MM.1S (cell line): ENCODE results near the gene MAP3K8.

Experiments
- DNase-seq: peaks from one replicate; pipeline ENCODE4 v3.0.0-alpha.2; 2015
- H2AFZ ChIP-seq: fragments of 300-600 bp; sonication (generic); 2 replicates; pipeline ENCODE4 v1.6.0; 2016; ENCODE audit warnings: antibody characterized with exemption, low read length
- H3F3A ChIP-seq: fragments of 300-600 bp; sonication (generic); 2 replicates; pipeline ENCODE4 v1.6.1; 2016; ENCODE audit warnings: mild to moderate bottlenecking, antibody characterized with exemption, low read length, moderate library complexity, mixed read lengths; ENCODE audit not compliant: insufficient read depth
- H3K27ac ChIP-seq: fragments of 300-600 bp; sonication (generic); 2 replicates; pipeline ENCODE4 v1.5.1; 2016; ENCODE audit warnings: mild to moderate bottlenecking, low read length
- H3K27me3 ChIP-seq: fragments of 300-600 bp; sonication (generic); replicated peaks from 2 replicates; pipeline ENCODE4 v1.6.0; 2016; ENCODE audit warnings: low read length; ENCODE audit not compliant: insufficient read depth
- H3K36me3 ChIP-seq: fragments of 300-600 bp; sonication (generic); replicated peaks from 2 replicates; pipeline ENCODE4 v1.6.1; 2016; ENCODE audit warnings: mild to moderate bottlenecking, low read length, mixed read lengths; ENCODE audit not compliant: insufficient read depth
- H3K4me1 ChIP-seq: fragments of 300-600 bp; sonication (generic); 2 replicates; pipeline ENCODE4 v1.6.1; 2016; ENCODE audit warnings: low read length, mixed read lengths
- H3K4me2 ChIP-seq: fragments of 300-600 bp; sonication (generic); 2 replicates; pipeline ENCODE4 v1.6.0; 2016; ENCODE audit warnings: low read depth, low read length
- H3K4me3 ChIP-seq: fragments of 300-600 bp; sonication (generic); 2 replicates; pipeline ENCODE4 v1.5.1; 2016; ENCODE audit warnings: low read length, mixed read lengths
- H3K79me2 ChIP-seq: fragments of 300-600 bp; sonication (generic); 2 replicates; pipeline ENCODE4 v1.6.1; 2016; ENCODE audit warnings: mixed run types, low read length, mixed read lengths
- H3K9ac ChIP-seq: fragments of 300-600 bp; sonication (generic); 2 replicates; pipeline ENCODE4 v1.6.1; 2016; ENCODE audit warnings: low read length, mixed read lengths
- H3K9me2 ChIP-seq: fragments of 300-600 bp; sonication (generic); replicated peaks from 2 replicates; pipeline ENCODE4 v1.6.1; 2016; ENCODE audit warnings: mild to moderate bottlenecking, low read length, mixed read lengths; ENCODE audit not compliant: insufficient read depth
- H3K9me3 ChIP-seq: fragments of 300-600 bp; sonication (generic); replicated peaks from 2 replicates; pipeline ENCODE4 v1.6.1; 2016; ENCODE audit warnings: mild to moderate bottlenecking, low read length, mixed read lengths; ENCODE audit not compliant: insufficient read depth
- H4K20me1 ChIP-seq: fragments of 300-600 bp; sonication (generic); 2 replicates; pipeline ENCODE4 v1.6.1; 2016; ENCODE audit warnings: mild to moderate bottlenecking, low read length, moderate library complexity, mixed read lengths; ENCODE audit not compliant: insufficient read depth
- EZH2 ChIP-seq: fragments of 300-600 bp; sonication (generic); optimal IDR thresholded peaks from 2 replicates; pipeline ENCODE3; 2017; ENCODE audit warnings: low read depth, mild to moderate bottlenecking, antibody characterized with exemption, low read length, mixed read lengths
- EZH2phosphoT487 ChIP-seq: fragments of 300-600 bp; sonication (generic); IDR thresholded peaks from 2 replicates; pipeline ENCODE4 v1.6.1; 2018; ENCODE audit warnings: antibody characterized with exemption, low read length
- TF ChIP-seq, protein P1 (sequence below): fragments of 300-600 bp; sonication (generic); IDR thresholded peaks from 2 replicates; pipeline ENCODE4 v1.5.1; 2016; ENCODE audit warnings: antibody characterized with exemption, low read length, mixed read lengths

The MAP3K8 gene

GRCh38 chr10:30505543-30506298 is 71.7 kb downstream of the MAP3K8 start:
- peaks cover 15% of the 10 kb centered on the region for H3K4me1 ChIP-seq
- no peaks in the 10 kb centered on the region for H3K27me3 ChIP-seq
- no peak overlapping the region for H3K9ac ChIP-seq
- no peak overlapping the region for H3K4me3 ChIP-seq
- H2AFZ ChIP-seq, result no peak overlapping the region
- H3K36me3 ChIP-seq, result no peaks in the 10 kb centered on the region
- peaks cover 14% of the 10 kb centered on the region for H3F3A ChIP-seq
- H3K79me2 ChIP-seq, result no peaks in the 10 kb centered on the region
- no peak overlapping the region for H3K27ac ChIP-seq
- H3K9me2 ChIP-seq, result no peaks in the 10 kb centered on the region
- no peaks in the 10 kb centered on the region for H4K20me1 ChIP-seq
- TF ChIP-seq EZH2phosphoT487 (no peak), EZH2 (no peak)
- TF ChIP-seq, protein P1, sequence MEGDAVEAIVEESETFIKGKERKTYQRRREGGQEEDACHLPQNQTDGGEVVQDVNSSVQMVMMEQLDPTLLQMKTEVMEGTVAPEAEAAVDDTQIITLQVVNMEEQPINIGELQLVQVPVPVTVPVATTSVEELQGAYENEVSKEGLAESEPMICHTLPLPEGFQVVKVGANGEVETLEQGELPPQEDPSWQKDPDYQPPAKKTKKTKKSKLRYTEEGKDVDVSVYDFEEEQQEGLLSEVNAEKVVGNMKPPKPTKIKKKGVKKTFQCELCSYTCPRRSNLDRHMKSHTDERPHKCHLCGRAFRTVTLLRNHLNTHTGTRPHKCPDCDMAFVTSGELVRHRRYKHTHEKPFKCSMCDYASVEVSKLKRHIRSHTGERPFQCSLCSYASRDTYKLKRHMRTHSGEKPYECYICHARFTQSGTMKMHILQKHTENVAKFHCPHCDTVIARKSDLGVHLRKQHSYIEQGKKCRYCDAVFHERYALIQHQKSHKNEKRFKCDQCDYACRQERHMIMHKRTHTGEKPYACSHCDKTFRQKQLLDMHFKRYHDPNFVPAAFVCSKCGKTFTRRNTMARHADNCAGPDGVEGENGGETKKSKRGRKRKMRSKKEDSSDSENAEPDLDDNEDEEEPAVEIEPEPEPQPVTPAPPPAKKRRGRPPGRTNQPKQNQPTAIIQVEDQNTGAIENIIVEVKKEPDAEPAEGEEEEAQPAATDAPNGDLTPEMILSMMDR, result no peak
- H3K4me2 ChIP-seq, result no peak overlapping the region
- DNase-seq, result no peak
- no peaks in the 10 kb centered on the region for H3K9me3 ChIP-seq

- Histone ChIP-seq H3K27ac (no peak overlapping the region), H3K4me1 (peaks cover 8% of the 10 kb centered on the region)
- no peak for DNase-seq
Observed at GRCh38 chr10:30509508-30509907, 75.5 kb downstream of the MAP3K8 start.

DNA sequence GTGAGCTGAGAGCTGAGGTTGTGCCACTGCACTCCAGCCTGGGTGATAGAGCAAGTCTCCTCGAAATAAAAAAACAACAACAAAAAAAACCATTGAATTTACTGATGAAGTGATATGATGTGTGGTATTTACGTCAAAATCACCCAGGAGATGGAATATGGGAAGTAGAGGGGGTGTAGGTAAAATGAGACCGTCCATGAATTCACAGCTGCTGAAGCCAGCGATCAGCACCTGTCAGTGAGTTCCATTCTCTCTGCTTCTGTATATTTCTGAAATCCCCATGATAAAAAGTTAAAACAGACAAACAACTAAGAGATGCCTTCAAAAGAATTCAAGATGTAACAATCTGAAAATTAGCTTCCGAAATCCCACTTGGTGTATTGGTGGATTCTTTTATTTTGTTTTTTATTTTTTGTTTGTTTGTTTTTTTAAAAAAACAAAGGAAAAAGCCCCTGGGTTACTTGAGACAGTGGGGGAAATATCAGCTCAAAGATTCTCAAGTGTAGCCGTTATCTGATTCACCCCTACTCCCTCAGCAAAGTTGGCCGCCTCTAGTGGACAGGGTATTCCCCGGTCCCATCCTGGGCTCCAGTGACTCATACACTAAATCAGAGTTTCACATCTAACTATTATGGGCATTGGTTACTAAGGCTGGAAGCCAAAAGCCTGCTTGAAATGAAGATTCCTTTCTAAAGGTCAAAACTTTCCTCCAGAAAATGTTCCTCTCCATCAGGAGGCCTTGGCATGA is 76.4 kb downstream of the MAP3K8 start:
- Histone ChIP-seq H3K4me2 (peak overlapping the region; percentile 15; the same call in 1 of the 2 replicates), H2AFZ (no peak overlapping the region), H3K9ac (no peak overlapping the region), H3K27ac (peak overlapping the region; percentile 18; the same call in 1 of the 2 replicates), H3K36me3 (no peaks in the 10 kb centered on the region), H3K79me2 (no peaks in the 10 kb centered on the region), H4K20me1 (no peaks in the 10 kb centered on the region), H3K4me1 (peaks cover 8% of the 10 kb centered on the region), H3K4me3 (no peak overlapping the region), H3K9me3 (no peaks in the 10 kb centered on the region), H3K9me2 (no peaks in the 10 kb centered on the region), H3K27me3 (no peaks in the 10 kb centered on the region), H3F3A (0 out of 2 replicates have a peak, but pooled peaks cover 5% of the 10 kb centered on the region)
- TF ChIP-seq EZH2 (no peak), EZH2phosphoT487 (no peak)
- TF ChIP-seq, protein P1, result no peak
- DNase-seq, result peak; percentile 44

More at GRCh38 chr10:30509508-30509907, 75.5 kb downstream of the MAP3K8 start:
- Histone ChIP-seq H3K27me3 (no peaks in the 10 kb centered on the region), H3K4me3 (no peak overlapping the region), H3K9ac (no peak overlapping the region), H3F3A (0 out of 2 replicates have a peak, but pooled peaks cover 5% of the 10 kb centered on the region), H4K20me1 (no peaks in the 10 kb centered on the region), H3K4me2 (no peak overlapping the region), H3K79me2 (no peaks in the 10 kb centered on the region), H3K9me3 (no peaks in the 10 kb centered on the region), H2AFZ (no peak overlapping the region), H3K9me2 (no peaks in the 10 kb centered on the region), H3K36me3 (no peaks in the 10 kb centered on the region)
- no peak for TF ChIP-seq EZH2
- no peak for TF ChIP-seq EZH2phosphoT487
- TF ChIP-seq, protein P1, result no peak
